HL-60 (cell line): ENCODE data around the gene ZNF280C.

ENCODE experiments used
- DNase-seq, 2 experiments: peaks; one replicate each; pipeline ENCODE4 v3.0.0-alpha.2; 2010 to 2020; ENCODE audit warnings: low read depth in 1 of 2, low spot score in 1 of 2
- H3K27ac ChIP-seq: fragments of 250-450 bp; sonication (Bioruptor Pico); replicated peaks from 2 replicates; pipeline ENCODE4 v1.5.1; 2020; ENCODE audit warnings: mild to moderate bottlenecking, moderate library complexity
- H3K27me3 ChIP-seq: fragments of 250-450 bp; sonication (Bioruptor Pico); 2 replicates; pipeline ENCODE4 v1.5.1; 2021; ENCODE audit warnings: mild to moderate bottlenecking, moderate library complexity; ENCODE audit not compliant: insufficient read depth, poor library complexity, severe bottlenecking
- H3K4me3 ChIP-seq: replicated peaks from 2 replicates; pipeline ENCODE4 v1.5.1; 2011; ENCODE audit warnings: mild to moderate bottlenecking, control low read depth, low read length; ENCODE audit not compliant: insufficient read depth
- CTCF ChIP-seq: IDR thresholded peaks from one replicate; pipeline ENCODE4 v1.5.1; 2011; ENCODE audit warnings: low read length, control low read depth, inconsistent platforms; ENCODE audit not compliant: insufficient read depth
- GABPA ChIP-seq: IDR thresholded peaks from 2 replicates; pipeline ENCODE4 v1.6.1; 2012; ENCODE audit warnings: low read depth
- POLR2AphosphoS5 ChIP-seq: IDR thresholded peaks from 2 replicates; pipeline ENCODE4 v1.6.1; 2012; ENCODE audit warnings: low read depth
- REST ChIP-seq: IDR thresholded peaks from 2 replicates; pipeline ENCODE4 v1.6.1; 2012; ENCODE audit warnings: low read depth; ENCODE audit not compliant: insufficient replicate concordance
- SPI1 ChIP-seq: IDR thresholded peaks from 2 replicates; pipeline ENCODE4 v1.6.1; 2012; ENCODE audit warnings: low read depth, mild to moderate bottlenecking, borderline replicate concordance

The ZNF280C gene

GRCh38 chrX:130196466-130196865 lies 72.2 kb downstream of the ZNF280C start:
- H3K4me3 ChIP-seq: no peak overlapping the region
- no peak overlapping the region for H3K27ac ChIP-seq
- H3K27me3 ChIP-seq: no peaks in the 10 kb centered on the region
- no peak for TF ChIP-seq POLR2AphosphoS5
- no peak for TF ChIP-seq GABPA
- no peak for TF ChIP-seq SPI1
- no peak for TF ChIP-seq REST
- TF ChIP-seq CTCF: no peak
- DNase-seq: no peak

GRCh38 chrX:130190801-130191200 lies 77.9 kb downstream of the ZNF280C start:
- H3K27ac ChIP-seq: no peak overlapping the region

GRCh38 chrX:130186651-130187050 lies 82.0 kb downstream of the ZNF280C start:
- H3K27me3 ChIP-seq: no peaks in the 10 kb centered on the region
- no peak for DNase-seq
- TF ChIP-seq REST: no peak
- H3K27ac ChIP-seq: no peak overlapping the region
- H3K4me3 ChIP-seq: no peak overlapping the region

More at GRCh38 chrX:130190801-130191200, 77.9 kb downstream of the ZNF280C start:
- DNase-seq: no peak
- Histone ChIP-seq H3K4me3 (no peak overlapping the region), H3K27me3 (no peaks in the 10 kb centered on the region)
- TF ChIP-seq REST: no peak
- no peak for TF ChIP-seq GABPA
- no peak for TF ChIP-seq POLR2AphosphoS5
- TF ChIP-seq CTCF: no peak
- TF ChIP-seq SPI1: no peak

GRCh38 chrX:130184857-130185256 lies 83.8 kb downstream of the ZNF280C start:
- H3K4me3 ChIP-seq: no peak overlapping the region
- DNase-seq: no peak
- no peak overlapping the region for H3K27ac ChIP-seq
- H3K27me3 ChIP-seq: no peaks in the 10 kb centered on the region
- TF ChIP-seq CTCF: no peak
- no peak for TF ChIP-seq GABPA
- TF ChIP-seq REST: no peak
- no peak for TF ChIP-seq POLR2AphosphoS5
- TF ChIP-seq SPI1: no peak
